NT2/D1 (cell line): Measurements from ENCODE around the gene GIT2.

ENCODE experiments used
- YY1 ChIP-seq: IDR thresholded peaks from 2 replicates; pipeline ENCODE4 v1.6.1; 2011; ENCODE audit not compliant: insufficient read length, insufficient read depth
- ZNF274 ChIP-seq: IDR thresholded peaks from 2 replicates; pipeline ENCODE4 v1.6.1; 2011; ENCODE audit warnings: mild to moderate bottlenecking, low read depth, low read length

DNA sequence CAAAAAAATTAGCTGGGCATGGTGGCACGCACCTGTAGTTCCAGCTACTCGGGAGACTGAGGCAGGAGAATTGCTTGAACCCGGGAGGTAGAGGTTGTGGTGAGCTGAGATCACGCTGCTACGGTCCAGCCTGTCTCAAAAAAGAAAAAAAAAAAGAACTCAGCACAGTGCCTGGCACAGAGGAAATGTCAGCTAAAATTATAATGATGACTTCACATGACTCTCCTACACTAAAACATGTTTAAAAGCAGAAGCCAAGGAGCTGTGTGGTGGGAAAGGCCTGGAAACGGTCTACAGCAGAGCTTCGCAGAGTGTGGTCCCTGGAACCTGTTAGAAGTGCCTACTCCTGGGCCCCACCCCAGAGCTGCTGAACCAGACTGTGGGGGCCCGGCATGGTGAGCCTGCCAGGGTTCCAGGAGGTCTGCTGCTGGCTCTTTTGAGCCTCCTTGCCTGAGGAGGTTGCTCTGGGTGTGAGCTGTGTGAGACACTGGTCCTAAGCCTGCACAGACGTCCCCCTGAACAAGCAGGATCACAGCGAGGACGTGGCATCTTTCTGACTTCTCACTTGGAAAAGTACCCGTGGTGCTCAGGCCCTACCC lies 68.0 kb downstream of the GIT2 start:
- TF ChIP-seq ZNF274 (no peak), YY1 (no peak)
